ENCODE results near the gene ERBB4. TPM values are rescaled to one million over a fixed set of nuclear protein-coding genes. Genes with fewer than 3 reads are reported as not detected.

ERBB4 gene
- total and polyA plus RNA-seq, 2 of the 8 experiments (the other 6 are each of a cell fraction or from before 2014, with no cell fraction given): 0.34 to 1.3 TPM

DNA sequence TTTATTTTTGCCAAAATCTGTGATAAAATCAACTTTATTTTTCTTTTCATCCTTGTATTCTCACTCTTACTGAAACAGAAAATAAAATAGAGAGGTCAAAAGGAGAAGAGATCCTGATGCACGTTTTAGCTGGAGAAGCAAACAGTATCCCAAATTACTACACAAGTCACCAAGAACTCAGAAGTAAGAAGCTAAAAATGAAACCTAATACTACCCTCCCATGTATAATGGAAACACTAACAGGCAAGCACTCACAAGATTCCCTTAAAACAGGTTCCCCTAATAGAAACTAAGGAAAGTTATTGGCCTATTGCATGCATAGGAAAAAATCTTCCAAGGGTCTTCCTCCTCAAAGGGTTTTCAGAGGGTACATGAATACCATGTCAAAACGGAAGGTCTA is 927.0 kb downstream of the ERBB4 start:
- peak overlapping the region; percentile 76; the same call in 1 of the 2 replicates for H2AFZ ChIP-seq (ENCODE audit: low read length)

More for the DNA sequence above, 927.0 kb downstream of the ERBB4 start:
- Histone ChIP-seq H3K14ac (ENCODE audit: insufficient read length) (no peak overlapping the region), H4K5ac (ENCODE audit: insufficient read length, low read depth, low read length) (no peak overlapping the region), H2BK5ac (ENCODE audit: low read depth, low read length) (no peak overlapping the region), H3K56ac (replicated peaks; ENCODE audit: insufficient read length, low read depth, low read length) (no peak overlapping the region), H3K27ac (ENCODE audit: low read depth, low read length) (no peak overlapping the region), H3K23me2 (ENCODE audit: low read depth, low read length) (no peaks in the 10 kb centered on the region), H3K9ac (replicated peaks in 1 of 4; ENCODE audit: extremely low read depth in 1 of 4, low read depth in 3 of 4, low read length in 3 of 4) (no peak overlapping the region), H2AK5ac (ENCODE audit: low read depth, low read length) (no peak overlapping the region), H2BK20ac (ENCODE audit: low read length) (no peak overlapping the region), H3K4me3 (ENCODE audit: extremely low read depth in 1 of 4, insufficient read depth in 2 of 4, low read depth in 3 of 4, low read length in 4 of 4) (no peak overlapping the region), H4K8ac (ENCODE audit: extremely low read depth, insufficient read depth, low read length) (no peak overlapping the region), H4K91ac (replicated peaks; ENCODE audit: insufficient read length, low read length) (no peak overlapping the region), H2BK12ac (ENCODE audit: low read depth, low read length) (no peak overlapping the region), H2BK120ac (replicated peaks; ENCODE audit: low read depth, low read length) (no peak overlapping the region), H2BK15ac (ENCODE audit: low read length) (no peak overlapping the region), H3K9me3 (ENCODE audit: insufficient read depth in 2 of 2, low read depth in 1 of 2, low read length in 1 of 2) (no peaks in the 10 kb centered on the region), H3K4ac (replicated peaks; ENCODE audit: insufficient read length, low read depth, low read length) (no peak overlapping the region), H3K18ac (ENCODE audit: extremely low read depth, low read length) (no peak overlapping the region), H3K4me1 (replicated peaks in 1 of 4; ENCODE audit: control insufficient read depth in 3 of 4, insufficient read depth in 4 of 4, low read length in 3 of 4) (peaks cover 0 to 3% (median 2%) of the 10 kb centered on the region in 4 experiments; a peak in 1 of 7 replicates), H3K79me1 (ENCODE audit: low read depth, low read length) (no peaks in the 10 kb centered on the region), H3K27me3 (replicated peaks in 1 of 4; ENCODE audit: control insufficient read depth in 3 of 4, extremely low read depth in 1 of 4, insufficient read depth in 3 of 4, low read length in 3 of 4) (no peaks in the 10 kb centered on the region), H3K4me2 (ENCODE audit: insufficient read depth in 1 of 2, low read depth in 2 of 2, low read length in 2 of 2) (no peak overlapping the region), H4K20me1 (replicated peaks in 1 of 2; ENCODE audit: control insufficient read depth in 1 of 2, insufficient read depth in 2 of 2, low read length in 2 of 2) (no peaks in the 10 kb centered on the region), H3K79me2 (ENCODE audit: control insufficient read depth in 1 of 2, insufficient read depth in 2 of 2, low read length in 2 of 2) (no peaks in the 10 kb centered on the region), H3K23ac (ENCODE audit: insufficient read length) (no peak overlapping the region), H3K36me3 (ENCODE audit: control insufficient read depth in 2 of 4, insufficient read depth in 4 of 4, low read length in 3 of 4) (no peaks in the 10 kb centered on the region)
- WGBS, 2 experiments (ENCODE audit: extremely low coverage in 1 of 2, insufficient coverage in 1 of 2, insufficient read length in 1 of 2, insufficient replicate concordance in 2 of 2, low coverage in 1 of 2, low lambda C conversion rate in 2 of 2, missing lambda C conversion rate in 1 of 2): 81% methylated on average over 2 of the region's 2 CpGs; no CpG with 5 or more reads in 1 of the 2 experiments
- FAIRE-seq: no peak
- ChIA-PET CTCF (ENCODE audit: partially characterized antibody) (no interaction called here), POLR2A (ENCODE audit: partially characterized antibody) (no interaction called here)
- TF ChIP-seq SUZ12 (IDR thresholded peaks at IDR 0.05; ENCODE audit: low read length) (no peak), CBX5 (IDR thresholded peaks at IDR 0.05; ENCODE audit: low read depth, low read length) (no peak), HDAC2 (IDR thresholded peaks at IDR 0.05; ENCODE audit: borderline replicate concordance in 1 of 2, low read depth in 2 of 2, low read length in 2 of 2) (no peak), CREB1 (IDR thresholded peaks at IDR 0.05) (no peak), EP300 (IDR thresholded peaks at IDR 0.05; ENCODE audit: borderline replicate concordance in 1 of 2, low read depth in 2 of 2, low read length in 2 of 2) (no peak), CBX8 (IDR thresholded peaks at IDR 0.05; ENCODE audit: borderline replicate concordance, low read depth, low read length) (no peak), KDM5A (IDR thresholded peaks at IDR 0.05; ENCODE audit: low read length) (no peak)
- TF ChIP-seq, protein P1, sequence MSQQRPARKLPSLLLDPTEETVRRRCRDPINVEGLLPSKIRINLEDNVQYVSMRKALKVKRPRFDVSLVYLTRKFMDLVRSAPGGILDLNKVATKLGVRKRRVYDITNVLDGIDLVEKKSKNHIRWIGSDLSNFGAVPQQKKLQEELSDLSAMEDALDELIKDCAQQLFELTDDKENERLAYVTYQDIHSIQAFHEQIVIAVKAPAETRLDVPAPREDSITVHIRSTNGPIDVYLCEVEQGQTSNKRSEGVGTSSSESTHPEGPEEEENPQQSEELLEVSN (IDR thresholded peaks at IDR 0.05): no peak
- DNase-seq (ENCODE audit: low read depth in 1 of 2, low spot score in 2 of 2): no peak
